ENCODE results near the gene GPR143.
A peak's percentile ranks its signal among the peaks of the same experiment; 100 is the strongest.
"Not testable (repeated sequence)": the region's sequence is repeated elsewhere in the genome, so short reads cannot be mapped to it uniquely, and the experiment has no call there.

Gene GPR143

DNA sequence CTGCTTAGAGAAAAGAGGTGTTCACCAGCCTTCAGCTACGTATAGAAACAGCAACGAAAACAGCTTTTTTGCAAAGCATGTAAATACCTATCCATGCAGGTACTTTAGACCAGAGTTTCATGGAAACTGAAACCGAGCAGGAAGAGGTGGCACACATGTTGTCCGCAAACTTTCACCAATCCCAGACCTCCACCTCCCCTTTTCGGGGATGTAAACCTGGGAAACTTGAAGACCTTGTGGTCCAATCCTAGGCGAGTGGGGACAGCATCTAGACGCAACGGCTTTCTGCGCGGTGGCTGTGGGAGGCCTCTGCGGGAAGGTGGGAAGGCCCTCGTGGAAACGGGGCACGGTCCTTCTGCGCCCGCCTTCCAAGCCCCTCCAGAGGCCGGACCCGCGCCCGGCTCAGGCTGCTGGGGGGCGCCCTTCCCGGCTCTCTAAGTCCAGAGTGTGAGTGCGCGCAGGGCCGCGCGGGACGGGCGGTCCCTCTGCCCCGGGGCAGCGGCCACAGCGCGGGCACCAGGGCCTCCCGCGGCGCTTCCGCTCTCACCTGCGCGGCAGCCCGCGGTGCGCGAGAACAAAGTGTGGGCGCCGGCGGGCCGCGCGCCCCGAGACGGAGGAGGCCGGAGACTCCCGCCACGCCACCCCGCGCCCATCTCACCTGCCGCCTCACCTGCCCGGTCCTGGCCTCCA is 19.8 kb upstream of the GPR143 start:
- H3K27ac Mint-ChIP-seq = no peak overlapping the region
- peaks cover 29% of the 10 kb centered on the region for H3K27me3 Mint-ChIP-seq
- H3K4me3 Mint-ChIP-seq = no peak overlapping the region
- H3K9me3 Mint-ChIP-seq = no peaks in the 10 kb centered on the region
- no peaks in the 10 kb centered on the region for H3K4me1 Mint-ChIP-seq
- DNase-seq = no peak
- peak; percentile 23 for ATAC-seq

DNA sequence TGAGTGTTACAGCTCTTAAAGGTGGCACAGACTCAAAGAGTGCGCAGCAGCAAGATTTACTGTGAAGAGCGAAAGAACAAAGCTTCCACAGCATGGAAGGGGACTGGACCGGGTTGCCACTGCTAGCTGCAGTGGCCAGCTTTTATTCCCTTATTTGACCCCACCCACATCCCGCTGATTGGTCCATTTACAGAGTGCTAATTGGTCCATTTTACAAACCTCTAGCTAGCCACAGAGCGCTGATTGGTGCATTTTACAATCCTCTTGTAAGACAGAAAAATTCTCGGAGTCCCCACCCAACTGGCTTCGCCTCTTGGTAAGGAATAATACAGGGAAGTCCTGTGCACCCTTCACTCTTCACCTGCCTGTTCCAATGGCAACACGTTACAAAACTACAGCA is 18.7 kb upstream of the GPR143 start:
- Mint-ChIP-seq H3K27ac (no peak overlapping the region), H3K4me1 (no peaks in the 10 kb centered on the region), H3K27me3 (peaks cover 23% of the 10 kb centered on the region), H3K4me3 (no peak overlapping the region), H3K9me3 (no peaks in the 10 kb centered on the region)
- DNase-seq (no peak), ATAC-seq (no peak)

- no peaks in the 10 kb centered on the region for H3K4me1 Mint-ChIP-seq
- no peak overlapping the region for H3K4me3 Mint-ChIP-seq
- no peak for ATAC-seq
- no peak for DNase-seq
- no peaks in the 10 kb centered on the region for H3K9me3 Mint-ChIP-seq
- H3K27ac Mint-ChIP-seq = no peak overlapping the region
- peaks cover 12% of the 10 kb centered on the region for H3K27me3 Mint-ChIP-seq
Measured at GRCh38 chrX:9781941-9782340, 16.3 kb upstream of the GPR143 start.

- Mint-ChIP-seq H3K9me3 (no peaks in the 10 kb centered on the region), H3K27ac (no peak overlapping the region), H3K27me3 (peaks cover 38% of the 10 kb centered on the region), H3K4me1 (no peaks in the 10 kb centered on the region), H3K4me3 (no peak overlapping the region)
- ATAC-seq (no peak), DNase-seq (no peak)
Measured at GRCh38 chrX:9775930-9776329, 10.3 kb upstream of the GPR143 start.

- DNase-seq (no peak), ATAC-seq (no peak)
- Mint-ChIP-seq H3K4me1 (no peaks in the 10 kb centered on the region), H3K27ac (no peak overlapping the region), H3K27me3 (peaks cover 38% of the 10 kb centered on the region), H3K4me3 (no peak overlapping the region), H3K9me3 (no peaks in the 10 kb centered on the region)
Measured at GRCh38 chrX:9772943-9773342, 7.3 kb upstream of the GPR143 start.

DNA sequence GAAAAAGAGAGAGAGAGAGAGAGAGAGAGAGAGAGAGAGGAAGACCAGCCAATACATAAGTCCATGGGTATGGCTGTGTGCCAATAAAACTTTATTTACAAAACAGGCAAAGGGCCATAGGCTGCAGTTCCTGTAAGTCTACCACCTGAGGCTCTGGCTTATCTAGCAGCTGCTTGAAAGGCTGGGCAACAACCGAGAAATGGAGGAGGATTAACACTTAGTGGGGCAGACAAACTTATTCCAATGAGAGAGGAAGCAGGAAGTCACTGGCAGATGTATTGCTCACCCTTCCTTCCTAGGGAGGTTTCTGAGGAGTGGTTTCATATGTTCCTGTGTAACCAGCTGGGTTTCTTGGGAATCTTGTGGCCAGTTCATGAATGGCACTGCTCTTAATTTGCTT is 4.7 kb upstream of the GPR143 start:
- Mint-ChIP-seq H3K27ac (no peak overlapping the region), H3K4me3 (no peak overlapping the region), H3K9me3 (no peaks in the 10 kb centered on the region), H3K27me3 (peaks cover 51% of the 10 kb centered on the region), H3K4me1 (no peaks in the 10 kb centered on the region)
- no peak for ATAC-seq
- no peak for DNase-seq

GRCh38 chrX:9768321-9768839 is 2.7 kb upstream of the GPR143 start:
- not testable (repeated sequence) for H3K27ac Mint-ChIP-seq, H3K4me3 Mint-ChIP-seq, H3K9me3 Mint-ChIP-seq, H3K4me1 Mint-ChIP-seq, DNase-seq, ATAC-seq
- H3K27me3 Mint-ChIP-seq = peaks cover 43% of the 10 kb centered on the region

DNA sequence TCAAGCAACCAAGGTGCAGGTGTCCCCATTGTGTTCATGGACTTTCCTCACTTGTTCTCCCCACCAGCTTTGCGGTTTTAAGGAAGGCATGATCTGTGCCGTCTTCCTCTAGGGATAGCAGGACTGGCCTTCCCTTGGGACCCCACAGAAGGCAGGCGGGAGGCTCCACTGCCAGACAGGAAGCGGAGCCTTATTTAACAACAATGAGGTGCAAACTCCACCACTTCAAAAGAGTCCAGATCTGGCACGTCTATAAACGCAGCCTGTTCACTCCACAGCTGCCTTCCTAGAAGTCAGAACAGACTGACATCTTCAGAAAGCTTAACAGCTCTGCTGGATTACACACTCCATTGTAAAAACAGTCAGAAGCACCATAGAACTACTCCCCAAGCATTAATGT is 1.7 kb upstream of the GPR143 start:
- no peak for ATAC-seq
- Mint-ChIP-seq H3K4me3 (no peak overlapping the region), H3K9me3 (no peaks in the 10 kb centered on the region), H3K27me3 (peaks cover 51% of the 10 kb centered on the region), H3K4me1 (no peaks in the 10 kb centered on the region), H3K27ac (no peak overlapping the region)
- no peak for DNase-seq

- Mint-ChIP-seq H3K9me3 (no peaks in the 10 kb centered on the region), H3K27ac (no peak overlapping the region), H3K4me3 (no peak overlapping the region), H3K27me3 (peaks cover 53% of the 10 kb centered on the region), H3K4me1 (no peaks in the 10 kb centered on the region)
- DNase-seq (no peak), ATAC-seq (no peak)
Measured at GRCh38 chrX:9765072-9765736, 443 bp downstream of the GPR143 start.

- Mint-ChIP-seq H3K4me1 (no peaks in the 10 kb centered on the region), H3K27me3 (peaks cover 30% of the 10 kb centered on the region), H3K27ac (no peak overlapping the region), H3K4me3 (no peak overlapping the region), H3K9me3 (no peaks in the 10 kb centered on the region)
- DNase-seq = no peak
- ATAC-seq = no peak
Measured at GRCh38 chrX:9759337-9759736, 6.3 kb downstream of the GPR143 start.

DNA sequence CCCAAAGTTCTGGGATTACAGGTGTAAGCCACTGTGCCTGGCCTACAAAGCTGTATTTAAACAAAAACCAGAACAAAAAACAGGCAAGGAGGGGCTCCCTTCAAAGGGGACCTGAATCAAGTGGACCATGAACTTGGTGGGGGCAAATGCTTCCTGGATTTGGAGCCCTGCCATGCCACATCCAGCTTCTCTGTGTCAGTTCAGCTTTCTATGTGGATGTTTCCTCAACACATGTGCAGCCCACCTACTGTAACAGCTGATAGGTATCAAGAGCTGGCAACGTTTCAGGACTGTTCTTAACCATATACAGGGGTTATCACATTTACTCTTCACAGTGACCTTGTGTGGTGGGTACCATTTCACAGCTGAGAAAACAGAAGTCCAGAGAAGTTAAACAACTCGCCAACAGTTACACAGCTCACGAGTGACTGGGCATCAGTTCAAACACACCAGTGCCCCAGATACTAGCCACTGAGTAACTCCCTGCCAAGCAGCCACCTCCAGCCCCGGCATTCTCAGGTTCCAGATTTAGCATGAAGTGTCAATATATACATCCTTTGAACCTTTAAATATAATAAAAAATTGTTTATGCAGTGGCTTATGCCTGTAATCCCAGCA is 7.5 kb downstream of the GPR143 start:
- no peaks in the 10 kb centered on the region for H3K4me1 Mint-ChIP-seq
- H3K4me3 Mint-ChIP-seq = no peak overlapping the region
- ATAC-seq = no peak
- H3K27ac Mint-ChIP-seq = no peak overlapping the region
- DNase-seq = no peak
- no peaks in the 10 kb centered on the region for H3K9me3 Mint-ChIP-seq
- peaks cover 24% of the 10 kb centered on the region for H3K27me3 Mint-ChIP-seq

- peaks cover 17% of the 10 kb centered on the region for H3K27me3 Mint-ChIP-seq
- ATAC-seq = no peak
- no peaks in the 10 kb centered on the region for H3K4me1 Mint-ChIP-seq
- no peak for DNase-seq
- no peak overlapping the region for H3K4me3 Mint-ChIP-seq
- H3K9me3 Mint-ChIP-seq = no peaks in the 10 kb centered on the region
- H3K27ac Mint-ChIP-seq = no peak overlapping the region
Measured at GRCh38 chrX:9757366-9757765, 8.3 kb downstream of the GPR143 start.

GRCh38 chrX:9749146-9749692 is 16.4 kb downstream of the GPR143 start:
- DNase-seq = no peak
- peaks cover 6% of the 10 kb centered on the region for H3K27me3 Mint-ChIP-seq
- no peak overlapping the region for H3K4me3 Mint-ChIP-seq
- peaks cover 7 to 10% of the 10 kb centered on the region in 2 donors for H3K9me3 Mint-ChIP-seq
- ATAC-seq = no peak
- H3K27ac Mint-ChIP-seq = no peak overlapping the region
- peaks cover 19% of the 10 kb centered on the region for H3K4me1 Mint-ChIP-seq

- Mint-ChIP-seq H3K27me3 (peaks cover 6% of the 10 kb centered on the region), H3K9me3 (peaks cover 7 to 10% of the 10 kb centered on the region in 2 donors), H3K27ac (no peak overlapping the region), H3K4me1 (peaks cover 19% of the 10 kb centered on the region), H3K4me3 (no peak overlapping the region)
- ATAC-seq (no peak), DNase-seq (no peak)
Measured at GRCh38 chrX:9747644-9748043, 18.0 kb downstream of the GPR143 start.

DNA sequence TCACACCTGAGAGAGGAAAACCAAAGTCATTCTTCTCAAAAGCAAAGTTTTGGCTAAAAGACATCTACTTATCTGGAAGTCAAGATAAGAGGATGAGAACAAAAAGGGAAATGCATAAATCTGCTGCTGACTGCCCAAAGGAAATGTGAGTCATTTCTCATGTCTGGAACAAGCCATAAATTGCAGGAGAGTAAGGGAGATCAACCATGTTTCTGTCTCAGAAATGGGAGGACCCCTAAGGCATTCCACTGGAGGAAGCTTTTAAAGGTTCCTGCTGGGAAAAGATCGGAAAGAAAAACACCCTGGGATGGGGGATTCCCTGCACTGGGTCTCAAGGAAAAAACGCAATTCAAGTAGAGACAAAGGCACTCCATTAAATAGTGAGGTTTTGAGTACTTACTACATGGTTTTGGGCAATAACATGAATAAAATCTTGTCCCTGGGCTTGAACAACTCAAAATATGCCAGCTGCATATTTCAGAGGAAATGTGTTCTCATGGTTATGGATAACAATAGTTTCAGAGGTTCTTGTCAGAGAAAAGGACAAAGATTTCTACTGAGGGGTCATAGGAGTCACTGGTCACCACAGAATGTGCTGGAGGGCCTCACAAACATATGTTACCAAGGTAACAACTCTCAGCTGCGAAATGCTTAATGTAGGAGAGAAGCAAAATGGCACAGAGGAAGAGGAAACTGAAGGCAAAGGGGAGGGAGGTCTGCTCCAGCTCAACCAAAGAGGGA is 19.3 kb downstream of the GPR143 start:
- H3K4me1 Mint-ChIP-seq = peaks cover 19% of the 10 kb centered on the region
- peaks cover 6% of the 10 kb centered on the region for H3K27me3 Mint-ChIP-seq
- no peak overlapping the region for H3K4me3 Mint-ChIP-seq
- no peak for DNase-seq
- peak overlapping the region; percentile 2 to 21 for H3K27ac Mint-ChIP-seq
- ATAC-seq = no peak
- H3K9me3 Mint-ChIP-seq = peaks cover 7 to 10% of the 10 kb centered on the region in 2 donors
